ENCODE measurements around the gene TTC9.
A peak's percentile ranks its signal among the peaks of the same experiment; 100 is the strongest.

The TTC9 gene

DNA sequence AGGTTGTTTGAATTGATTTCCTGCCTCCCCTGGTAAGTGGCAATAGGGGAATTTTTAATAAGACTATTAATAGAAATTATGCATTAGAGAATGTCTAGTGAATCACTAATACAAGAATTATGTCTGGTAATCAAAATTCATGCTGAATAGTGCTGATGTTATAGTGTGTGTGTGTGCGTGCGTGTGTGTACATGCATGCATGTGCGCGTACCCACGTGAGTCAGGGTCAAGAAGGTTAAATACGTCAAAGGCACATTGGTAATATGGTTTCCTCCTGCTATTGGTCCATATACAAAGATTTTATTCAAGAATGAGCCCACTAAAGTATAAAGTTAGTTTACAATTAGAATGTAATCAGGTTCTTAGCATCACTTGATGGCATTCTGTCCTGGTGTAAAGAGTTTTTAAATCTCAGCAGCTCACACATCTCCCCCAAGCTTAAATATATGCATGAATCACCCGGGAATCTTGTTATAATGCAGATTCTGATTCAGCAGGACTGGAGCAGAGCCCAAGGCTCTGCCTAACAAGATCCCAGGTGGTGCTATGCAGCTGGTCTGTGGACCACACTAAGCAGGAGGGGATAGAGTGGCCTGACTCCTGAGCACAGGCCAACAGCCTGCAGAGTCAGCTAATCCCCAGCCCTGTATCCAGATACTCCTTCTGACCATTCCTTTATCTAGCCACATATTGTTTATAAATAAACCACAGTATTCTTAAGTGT lies 43.9 kb downstream of the TTC9 start:
- TF ChIP-seq, protein P1, sequence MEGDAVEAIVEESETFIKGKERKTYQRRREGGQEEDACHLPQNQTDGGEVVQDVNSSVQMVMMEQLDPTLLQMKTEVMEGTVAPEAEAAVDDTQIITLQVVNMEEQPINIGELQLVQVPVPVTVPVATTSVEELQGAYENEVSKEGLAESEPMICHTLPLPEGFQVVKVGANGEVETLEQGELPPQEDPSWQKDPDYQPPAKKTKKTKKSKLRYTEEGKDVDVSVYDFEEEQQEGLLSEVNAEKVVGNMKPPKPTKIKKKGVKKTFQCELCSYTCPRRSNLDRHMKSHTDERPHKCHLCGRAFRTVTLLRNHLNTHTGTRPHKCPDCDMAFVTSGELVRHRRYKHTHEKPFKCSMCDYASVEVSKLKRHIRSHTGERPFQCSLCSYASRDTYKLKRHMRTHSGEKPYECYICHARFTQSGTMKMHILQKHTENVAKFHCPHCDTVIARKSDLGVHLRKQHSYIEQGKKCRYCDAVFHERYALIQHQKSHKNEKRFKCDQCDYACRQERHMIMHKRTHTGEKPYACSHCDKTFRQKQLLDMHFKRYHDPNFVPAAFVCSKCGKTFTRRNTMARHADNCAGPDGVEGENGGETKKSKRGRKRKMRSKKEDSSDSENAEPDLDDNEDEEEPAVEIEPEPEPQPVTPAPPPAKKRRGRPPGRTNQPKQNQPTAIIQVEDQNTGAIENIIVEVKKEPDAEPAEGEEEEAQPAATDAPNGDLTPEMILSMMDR (IDR thresholded peaks at IDR 0.05; ENCODE audit: low read depth, low read length) = no peak
- peak overlapping the region; percentile 37 for H3K27ac ChIP-seq
- peak; percentile 79 for DNase-seq

GRCh38 chr14:70692210-70692609 lies 50.5 kb downstream of the TTC9 start:
- Histone ChIP-seq H3K4me3 (ENCODE audit: low read depth, low read length) (no peak overlapping the region), H3K27me3 (ENCODE audit: insufficient read depth, low read depth, severe bottlenecking) (no peaks in the 10 kb centered on the region), H3K9me3 (ENCODE audit: severe bottlenecking) (no peaks in the 10 kb centered on the region), H3K36me3 (no peaks in the 10 kb centered on the region), H3K27ac (no peak overlapping the region)
- TF ChIP-seq, protein P1 (IDR thresholded peaks at IDR 0.05; ENCODE audit: low read depth, low read length) = no peak
- no peak for DNase-seq

More for the DNA sequence above, 43.9 kb downstream of the TTC9 start:
- Histone ChIP-seq H3K36me3 (no peaks in the 10 kb centered on the region), H3K4me3 (ENCODE audit: low read depth, low read length) (no peak overlapping the region), H3K27me3 (ENCODE audit: insufficient read depth, low read depth, severe bottlenecking) (no peaks in the 10 kb centered on the region), H3K9me3 (ENCODE audit: severe bottlenecking) (no peaks in the 10 kb centered on the region)

DNA sequence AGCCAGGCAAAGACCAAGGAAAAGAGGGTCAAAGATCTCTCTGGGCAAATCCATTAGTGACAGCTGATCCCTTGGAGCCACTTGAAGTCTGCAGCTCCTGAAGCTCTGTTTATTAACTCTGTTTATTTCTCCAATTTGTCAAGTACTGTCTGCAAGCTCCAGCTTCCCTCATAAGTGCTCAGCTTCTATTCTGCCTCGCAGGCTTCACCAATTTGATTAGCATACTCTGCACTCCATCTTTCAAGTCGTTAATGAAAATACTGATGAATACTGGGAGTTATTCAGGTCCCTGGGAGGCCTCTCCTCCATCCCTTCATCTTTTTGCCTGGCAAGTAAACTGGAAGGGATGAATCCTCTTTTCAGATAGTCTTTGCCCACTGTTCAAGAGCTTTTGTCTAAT lies 54.3 kb downstream of the TTC9 start:
- DNase-seq = no peak
- TF ChIP-seq, protein P1 (IDR thresholded peaks at IDR 0.05; ENCODE audit: low read depth, low read length) = no peak
- Histone ChIP-seq H3K4me3 (ENCODE audit: low read depth, low read length) (no peak overlapping the region), H3K36me3 (no peaks in the 10 kb centered on the region), H3K27me3 (ENCODE audit: insufficient read depth, low read depth, severe bottlenecking) (no peaks in the 10 kb centered on the region), H3K27ac (no peak overlapping the region), H3K9me3 (ENCODE audit: severe bottlenecking) (no peaks in the 10 kb centered on the region)

DNA sequence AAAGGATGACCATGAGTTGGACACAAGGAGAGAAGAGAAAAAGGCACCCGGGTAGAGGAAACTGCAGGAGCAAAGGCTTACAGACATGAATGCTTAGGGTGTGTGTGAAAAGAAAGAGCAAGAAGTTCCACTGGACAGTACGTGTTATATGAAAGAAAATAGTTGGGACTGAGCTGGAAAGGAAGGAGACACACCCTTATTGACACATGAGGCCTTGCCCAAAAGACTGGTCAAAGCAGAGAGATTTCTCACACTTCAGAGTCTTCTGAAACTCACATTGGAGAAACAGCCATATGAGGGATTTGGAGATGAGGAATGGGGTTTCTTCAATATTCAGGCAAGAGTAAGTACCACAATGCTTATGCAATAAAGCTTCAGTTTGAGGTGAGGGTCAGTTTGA lies 56.0 kb downstream of the TTC9 start:
- Histone ChIP-seq H3K4me3 (ENCODE audit: low read depth, low read length) (no peak overlapping the region), H3K27ac (no peak overlapping the region), H3K36me3 (no peaks in the 10 kb centered on the region), H3K27me3 (ENCODE audit: insufficient read depth, low read depth, severe bottlenecking) (no peaks in the 10 kb centered on the region), H3K9me3 (ENCODE audit: severe bottlenecking) (no peaks in the 10 kb centered on the region)
- TF ChIP-seq, protein P1 (IDR thresholded peaks at IDR 0.05; ENCODE audit: low read depth, low read length) = no peak
- DNase-seq = no peak

DNA sequence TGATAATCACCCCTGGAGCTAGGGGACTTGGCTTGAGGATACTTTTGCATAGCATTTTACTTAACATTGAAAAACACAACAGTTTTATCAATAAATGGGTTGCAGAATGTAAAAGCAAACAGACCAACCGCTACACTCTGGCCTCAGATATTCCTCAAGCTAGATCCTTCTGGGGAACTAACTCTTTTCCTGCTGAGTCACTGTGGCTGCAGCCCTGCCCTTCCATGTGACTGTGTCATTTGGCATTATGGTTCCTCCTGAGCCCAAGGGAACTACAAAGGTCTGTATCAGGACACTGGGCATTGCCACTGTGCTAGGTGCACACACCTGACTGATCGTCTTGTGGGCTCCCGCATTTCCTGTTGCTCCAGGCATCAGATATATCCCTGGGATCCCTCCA lies 56.6 kb downstream of the TTC9 start:
- Histone ChIP-seq H3K9me3 (ENCODE audit: severe bottlenecking) (no peaks in the 10 kb centered on the region), H3K4me3 (ENCODE audit: low read depth, low read length) (no peak overlapping the region), H3K27me3 (ENCODE audit: insufficient read depth, low read depth, severe bottlenecking) (no peaks in the 10 kb centered on the region), H3K27ac (no peak overlapping the region), H3K36me3 (no peaks in the 10 kb centered on the region)
- no peak for DNase-seq
- TF ChIP-seq, protein P1 (IDR thresholded peaks at IDR 0.05; ENCODE audit: low read depth, low read length) = no peak

GRCh38 chr14:70699646-70700045 lies 57.9 kb downstream of the TTC9 start:
- H3K36me3 ChIP-seq = no peaks in the 10 kb centered on the region
- no peak overlapping the region for H3K27ac ChIP-seq
- DNase-seq = no peak
- TF ChIP-seq, protein P1 (IDR thresholded peaks at IDR 0.05; ENCODE audit: low read depth, low read length) = no peak
- no peaks in the 10 kb centered on the region for H3K9me3 ChIP-seq (ENCODE audit: severe bottlenecking)
- H3K27me3 ChIP-seq (ENCODE audit: insufficient read depth, low read depth, severe bottlenecking) = no peaks in the 10 kb centered on the region
- H3K4me3 ChIP-seq (ENCODE audit: low read depth, low read length) = no peak overlapping the region
